RWPE1 (cell line): ENCODE measurements around the gene ANKRD35.

Experiments
- CTCF ChIA-PET: fragments of 350-600 bp; sonication (Branson Sonifier 250); formaldehyde crosslinking; extraction: SDS; loops from one replicate; lab custom pipeline; 2021; lab: Yijun Ruan, JAX
- POLR2A ChIA-PET: fragments of 400-600 bp; formaldehyde crosslinking; extraction: SDS; loops from one replicate; lab custom pipeline; 2020; ENCODE audit warnings: antibody characterized with exemption; ENCODE audit not compliant: low non-redundant PET; lab: Yijun Ruan, JAX
- DNase-seq: peaks from one replicate; pipeline ENCODE4 v3.0.0; 2012; ENCODE audit warnings: low spot score
- H3K27ac ChIP-seq: fragments of 450-650 bp; 2 replicates; pipeline ENCODE4 v1.5.1; 2017
- TF ChIP-seq, protein P1 (sequence below): fragments of 450-650 bp; conservative IDR thresholded peaks from 2 replicates; pipeline ENCODE4 v1.5.1; 2017; ENCODE audit warnings: low read depth, mild to moderate bottlenecking

The ANKRD35 gene

DNA sequence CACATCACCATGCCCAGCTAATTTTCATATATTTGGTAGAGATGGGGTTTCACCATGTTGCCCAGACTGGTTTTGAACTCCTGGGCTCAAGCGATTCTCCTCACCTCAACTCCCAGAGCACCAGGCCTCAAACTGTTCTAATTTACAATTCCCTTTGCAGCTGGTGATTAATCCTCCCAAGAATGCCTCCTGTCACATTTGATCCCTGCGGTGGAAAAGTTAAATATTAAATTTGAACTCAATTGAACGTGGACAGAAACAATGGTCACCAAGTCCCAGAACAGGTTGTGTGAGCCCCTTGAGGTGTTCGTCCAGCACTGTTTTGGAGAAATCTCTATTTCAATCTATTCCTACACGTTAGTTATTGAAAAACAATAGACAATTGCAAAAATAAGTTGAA lies 2.0 kb upstream of the ANKRD35 start:
- ChIA-PET POLR2A (no interaction called here), CTCF (interaction anchor here (0.6 kb wide), 1 partner anchor 15 kb away, joined by 3 read pairs; no protein-coding TSS in a partner anchor)
- TF ChIP-seq, protein P1, sequence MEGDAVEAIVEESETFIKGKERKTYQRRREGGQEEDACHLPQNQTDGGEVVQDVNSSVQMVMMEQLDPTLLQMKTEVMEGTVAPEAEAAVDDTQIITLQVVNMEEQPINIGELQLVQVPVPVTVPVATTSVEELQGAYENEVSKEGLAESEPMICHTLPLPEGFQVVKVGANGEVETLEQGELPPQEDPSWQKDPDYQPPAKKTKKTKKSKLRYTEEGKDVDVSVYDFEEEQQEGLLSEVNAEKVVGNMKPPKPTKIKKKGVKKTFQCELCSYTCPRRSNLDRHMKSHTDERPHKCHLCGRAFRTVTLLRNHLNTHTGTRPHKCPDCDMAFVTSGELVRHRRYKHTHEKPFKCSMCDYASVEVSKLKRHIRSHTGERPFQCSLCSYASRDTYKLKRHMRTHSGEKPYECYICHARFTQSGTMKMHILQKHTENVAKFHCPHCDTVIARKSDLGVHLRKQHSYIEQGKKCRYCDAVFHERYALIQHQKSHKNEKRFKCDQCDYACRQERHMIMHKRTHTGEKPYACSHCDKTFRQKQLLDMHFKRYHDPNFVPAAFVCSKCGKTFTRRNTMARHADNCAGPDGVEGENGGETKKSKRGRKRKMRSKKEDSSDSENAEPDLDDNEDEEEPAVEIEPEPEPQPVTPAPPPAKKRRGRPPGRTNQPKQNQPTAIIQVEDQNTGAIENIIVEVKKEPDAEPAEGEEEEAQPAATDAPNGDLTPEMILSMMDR = no peak

DNA sequence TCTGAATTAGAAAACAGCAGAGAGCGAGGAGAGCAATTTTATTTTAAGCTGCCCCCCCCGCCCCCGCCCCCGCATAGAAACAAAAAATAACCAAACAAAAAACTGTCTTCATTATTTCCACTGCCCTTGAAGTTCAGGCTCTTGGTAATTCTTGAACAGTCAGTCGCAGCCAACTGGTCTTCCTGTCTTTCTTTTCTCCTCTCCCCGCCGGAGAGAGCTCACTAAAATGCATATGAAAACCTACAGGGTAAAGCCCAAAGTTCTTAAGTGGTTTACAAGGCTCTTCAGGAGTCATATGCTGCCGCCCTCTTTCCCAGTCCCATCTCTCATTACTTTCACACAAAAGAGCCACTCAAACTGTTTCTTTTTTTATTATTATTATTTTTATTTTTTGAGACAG lies 1.1 kb upstream of the ANKRD35 start:
- ChIA-PET CTCF (no interaction called here), POLR2A (no interaction called here)
- H3K27ac ChIP-seq = peak overlapping the region; percentile 12; the same call in 1 of the 2 replicates
- no peak for DNase-seq
- TF ChIP-seq, protein P1 = no peak

More for the DNA sequence above, 2.0 kb upstream of the ANKRD35 start:
- no peak for DNase-seq
- peak overlapping the region; percentile 12; the same call in 1 of the 2 replicates for H3K27ac ChIP-seq

DNA sequence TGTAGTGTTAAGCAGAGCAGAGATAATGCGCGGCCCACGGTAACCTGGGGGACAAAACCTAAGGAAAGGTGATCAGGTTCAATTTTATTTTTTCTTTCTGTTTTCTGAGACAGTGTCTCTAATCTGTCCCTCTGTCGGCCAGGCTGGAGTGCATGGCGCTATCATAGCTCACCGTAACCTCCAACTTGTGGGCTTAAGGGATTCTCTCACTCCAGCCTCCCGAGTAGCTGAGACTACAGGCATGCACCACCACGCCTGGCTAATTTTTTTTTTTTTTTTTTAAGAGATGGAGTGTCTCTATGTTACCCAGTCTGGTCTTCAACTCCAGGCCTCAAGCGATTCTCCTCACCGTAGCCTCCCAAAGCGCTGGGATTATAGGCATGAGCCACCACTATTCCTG lies 724 bp upstream of the ANKRD35 start:
- TF ChIP-seq, protein P1 = no peak
- ChIA-PET POLR2A (no interaction called here), CTCF (no interaction called here)
- no peak for DNase-seq
- H3K27ac ChIP-seq = peak overlapping the region; percentile 37

DNA sequence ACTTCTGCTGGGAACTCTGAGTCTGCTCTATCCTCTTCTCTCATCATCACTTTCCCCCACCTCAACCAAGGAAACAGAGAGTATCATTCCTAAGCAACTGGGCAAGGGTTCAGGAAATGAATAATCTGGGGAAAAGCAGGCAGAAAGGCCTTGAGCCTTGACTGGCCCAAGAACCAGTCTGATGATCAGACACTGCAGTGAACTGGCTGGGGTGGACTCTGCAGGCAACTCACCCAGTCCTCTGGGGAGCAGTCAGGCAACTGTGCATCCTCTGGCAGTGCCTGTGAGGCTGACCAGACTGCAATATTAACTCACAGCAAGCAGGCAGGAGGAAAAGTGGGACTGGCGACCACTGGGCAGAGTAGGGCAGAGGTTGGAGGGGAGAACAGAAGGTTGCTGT lies 991 bp downstream of the ANKRD35 start:
- DNase-seq = no peak
- ChIA-PET POLR2A (interaction anchor here (0.6 kb wide), 1 partner anchor 25 kb away, joined by 4 read pairs; no protein-coding TSS in a partner anchor), CTCF (no interaction called here)
- H3K27ac ChIP-seq = no peak overlapping the region
- TF ChIP-seq, protein P1 = no peak

DNA sequence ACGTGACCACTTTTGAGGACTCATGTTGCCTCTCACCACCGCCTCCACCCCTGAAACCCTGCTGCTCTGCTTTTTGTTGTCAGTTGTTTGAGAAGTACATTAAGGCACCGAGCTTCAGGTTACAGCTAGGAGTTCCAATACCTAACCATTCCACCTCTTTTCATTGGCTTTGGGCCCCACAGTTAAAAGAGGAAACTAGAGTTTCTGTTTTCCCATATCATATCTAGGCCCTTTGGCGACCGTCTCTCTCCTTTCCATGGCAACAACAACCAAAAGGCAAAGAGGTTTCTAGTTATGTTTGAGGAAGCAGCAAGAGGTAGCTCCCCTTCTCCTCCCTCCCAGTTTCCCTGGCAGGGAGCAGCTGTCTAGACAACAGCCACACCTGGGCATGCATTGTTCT lies 5.9 kb downstream of the ANKRD35 start:
- H3K27ac ChIP-seq = no peak overlapping the region
- TF ChIP-seq, protein P1 = no peak
- DNase-seq = no peak
- ChIA-PET POLR2A (interaction anchor here (0.9 kb wide), 1 partner anchor 20 kb away, joined by 3 read pairs; no protein-coding TSS in a partner anchor), CTCF (interaction anchor here (3.0 kb wide), 1 partner anchor 12 kb away, joined by 12 read pairs; no protein-coding TSS in a partner anchor)

DNA sequence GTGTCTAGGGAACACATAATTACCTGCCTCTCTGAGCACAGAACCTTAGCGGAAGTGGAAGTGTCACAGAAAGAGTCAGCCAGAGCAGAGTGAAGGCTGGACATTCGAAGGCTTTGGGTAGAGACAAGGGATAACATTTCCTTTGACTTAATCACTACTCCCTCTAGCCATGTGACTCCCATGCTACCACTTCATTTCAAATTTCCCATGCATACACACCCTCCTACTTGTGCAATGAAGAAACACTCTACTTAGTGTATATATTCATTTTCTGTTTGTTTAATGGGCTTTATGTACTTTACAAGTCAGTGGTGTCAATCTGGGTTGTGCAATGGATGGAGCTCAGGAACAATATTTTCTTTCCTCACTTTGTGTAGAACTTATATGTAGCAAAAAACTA lies 6.9 kb downstream of the ANKRD35 start:
- ChIA-PET CTCF (interaction anchor here (0.7 to 3.0 kb wide), 2 partner anchors 13 to 130 kb away, joined by 3 to 12 read pairs; no protein-coding TSS in a partner anchor), POLR2A (no interaction called here)
- no peak overlapping the region for H3K27ac ChIP-seq
- DNase-seq = no peak
- TF ChIP-seq, protein P1 = no peak
